HG03571 (cell line): ENCODE results near the gene ROBO3.

Experiments used
- ATAC-seq: cut with Tn5 transposase; IDR thresholded peaks from one replicate; pipeline ENCODE4 v1.9.1; 2021; ENCODE audit not compliant: unreplicated experiment

ROBO3 gene

GRCh38 chr11:124874571-124875255, 9.5 kb downstream of the ROBO3 start:
- no peak for ATAC-seq

DNA sequence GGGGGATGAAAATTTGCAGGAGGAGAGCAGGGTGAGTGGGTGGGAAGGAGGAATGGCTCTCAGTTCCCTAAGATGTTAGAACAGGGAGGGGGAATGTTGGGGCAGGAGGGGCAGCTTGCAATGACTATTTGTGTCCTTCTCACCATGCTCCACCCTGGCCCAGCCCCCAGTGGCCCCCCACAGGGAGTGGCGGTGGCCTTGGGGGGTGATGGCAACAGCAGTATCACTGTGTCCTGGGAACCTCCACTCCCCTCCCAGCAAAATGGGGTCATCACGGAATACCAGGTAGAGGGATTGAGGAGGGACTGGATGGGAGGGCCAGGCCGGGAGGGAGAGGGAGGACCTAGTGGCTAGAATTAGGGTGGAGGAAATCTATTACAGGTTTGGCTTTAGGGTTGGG, 10.2 kb downstream of the ROBO3 start:
- ATAC-seq: no peak

DNA sequence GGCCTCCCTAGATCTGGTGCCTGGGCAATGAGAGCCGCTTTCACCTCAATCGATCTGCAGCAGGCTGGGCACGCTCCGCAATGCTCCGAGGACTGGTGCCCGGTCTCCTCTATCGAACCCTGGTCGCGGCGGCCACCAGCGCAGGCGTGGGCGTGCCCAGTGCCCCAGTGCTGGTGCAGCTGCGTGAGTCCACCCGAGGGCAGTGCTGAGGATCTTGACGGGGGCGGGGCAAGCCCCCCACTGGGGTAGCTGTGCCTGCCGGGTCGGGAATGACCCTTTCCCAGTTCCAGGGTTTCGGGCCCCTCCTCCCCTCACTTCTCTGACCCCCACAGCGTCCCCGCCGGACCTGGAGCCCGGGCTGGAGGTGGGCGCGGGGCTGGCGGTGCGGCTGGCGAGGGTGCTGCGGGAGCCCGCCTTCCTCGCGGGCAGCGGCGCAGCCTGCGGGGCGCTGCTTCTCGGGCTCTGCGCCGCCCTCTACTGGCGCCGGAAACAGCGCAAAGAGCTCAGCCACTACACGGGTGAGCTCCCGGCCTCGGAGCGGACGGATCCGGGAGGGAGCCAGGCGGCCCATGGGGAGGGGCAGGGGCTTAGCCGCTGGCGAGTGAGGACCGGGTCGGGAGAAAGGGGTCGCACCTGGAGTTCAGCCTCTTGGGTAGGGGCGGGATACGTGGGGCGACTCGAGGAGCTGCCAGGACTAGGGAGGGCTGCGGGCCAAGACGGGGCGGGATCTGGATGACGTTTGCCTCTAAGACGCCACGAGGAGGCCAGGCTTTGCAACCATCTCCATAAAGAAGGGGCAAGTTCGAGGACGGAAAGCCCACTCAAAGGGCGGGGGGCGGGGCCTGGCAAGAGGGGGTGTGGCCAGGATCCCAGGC, 10.9 kb downstream of the ROBO3 start:
- peak; percentile 88 for ATAC-seq

DNA sequence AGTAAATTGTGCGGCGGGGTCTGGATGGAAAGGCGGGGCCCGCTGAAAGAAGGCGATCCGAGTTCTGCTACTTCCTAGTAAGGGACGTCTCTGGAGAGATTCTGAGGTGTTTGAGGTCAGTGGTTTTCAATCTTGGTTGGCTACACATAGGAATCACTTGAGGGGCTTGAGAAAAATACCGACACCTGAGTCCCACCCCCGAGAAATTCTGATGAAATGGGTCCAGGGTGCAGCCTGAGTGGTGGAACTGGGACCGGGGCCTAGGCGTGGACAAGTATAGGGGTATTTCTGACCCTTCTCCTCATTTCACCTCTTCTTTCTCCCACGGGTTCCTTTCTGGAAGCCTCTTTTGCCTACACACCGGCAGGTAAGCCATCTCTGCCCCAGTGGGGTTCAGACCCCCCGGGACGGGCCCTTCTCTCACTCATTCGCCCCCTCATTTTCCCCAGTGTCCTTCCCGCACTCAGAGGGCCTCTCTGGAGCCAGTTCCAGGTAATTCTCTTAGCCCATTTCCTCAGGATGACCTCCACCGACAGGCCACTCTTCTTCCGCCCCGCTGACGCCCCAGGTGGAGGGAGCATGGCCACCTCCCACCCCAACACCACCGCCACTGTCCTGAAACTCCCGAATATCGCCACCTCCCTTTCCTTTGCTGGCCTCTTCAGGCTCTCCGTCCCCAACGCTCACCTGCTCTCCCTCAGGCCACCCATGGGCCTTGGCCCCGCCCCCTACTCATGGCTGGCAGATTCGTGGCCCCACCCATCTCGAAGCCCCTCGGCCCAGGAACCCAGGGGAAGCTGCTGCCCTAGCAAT, 11.8 kb downstream of the ROBO3 start:
- ATAC-seq: no peak

- ATAC-seq: no peak
Observed at GRCh38 chr11:124877631-124877909, 12.3 kb downstream of the ROBO3 start.

GRCh38 chr11:124877910-124878758, 12.9 kb downstream of the ROBO3 start:
- no peak for ATAC-seq

DNA sequence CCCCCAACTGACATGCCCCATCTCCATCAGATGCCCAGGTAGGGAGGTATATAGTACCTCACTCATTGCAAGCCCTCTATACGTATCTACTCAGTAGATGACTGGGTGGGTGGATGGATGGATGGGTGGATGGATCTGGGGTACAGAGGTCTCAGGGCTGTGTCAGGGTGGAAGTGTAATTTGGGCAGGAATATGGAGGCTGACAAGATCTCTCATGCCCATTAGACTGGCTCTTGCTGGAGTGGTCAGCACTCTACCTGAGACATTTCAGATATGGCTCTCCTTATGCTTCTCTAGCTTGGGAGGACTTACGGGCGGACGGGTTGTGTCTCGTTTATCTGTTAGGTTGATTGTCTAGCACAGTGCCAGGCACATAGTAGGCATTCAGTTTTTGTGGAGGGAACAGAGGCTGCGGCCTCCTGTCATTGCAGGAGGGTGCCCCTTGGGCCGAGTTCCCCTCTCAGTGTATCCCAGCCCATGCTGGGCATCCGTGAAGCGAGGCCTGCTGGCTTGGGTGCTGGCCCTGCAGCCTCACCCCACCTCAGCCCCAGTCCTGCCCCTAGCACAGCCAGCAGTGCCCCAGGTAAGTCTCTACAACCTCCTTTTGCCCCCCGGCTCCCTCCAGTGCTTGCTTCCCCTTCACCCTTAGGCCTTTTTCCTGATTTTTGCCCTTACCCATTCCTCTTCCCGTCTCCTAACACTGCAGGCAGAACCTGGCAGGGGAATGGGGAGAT, 13.7 kb downstream of the ROBO3 start:
- ATAC-seq: no peak

DNA sequence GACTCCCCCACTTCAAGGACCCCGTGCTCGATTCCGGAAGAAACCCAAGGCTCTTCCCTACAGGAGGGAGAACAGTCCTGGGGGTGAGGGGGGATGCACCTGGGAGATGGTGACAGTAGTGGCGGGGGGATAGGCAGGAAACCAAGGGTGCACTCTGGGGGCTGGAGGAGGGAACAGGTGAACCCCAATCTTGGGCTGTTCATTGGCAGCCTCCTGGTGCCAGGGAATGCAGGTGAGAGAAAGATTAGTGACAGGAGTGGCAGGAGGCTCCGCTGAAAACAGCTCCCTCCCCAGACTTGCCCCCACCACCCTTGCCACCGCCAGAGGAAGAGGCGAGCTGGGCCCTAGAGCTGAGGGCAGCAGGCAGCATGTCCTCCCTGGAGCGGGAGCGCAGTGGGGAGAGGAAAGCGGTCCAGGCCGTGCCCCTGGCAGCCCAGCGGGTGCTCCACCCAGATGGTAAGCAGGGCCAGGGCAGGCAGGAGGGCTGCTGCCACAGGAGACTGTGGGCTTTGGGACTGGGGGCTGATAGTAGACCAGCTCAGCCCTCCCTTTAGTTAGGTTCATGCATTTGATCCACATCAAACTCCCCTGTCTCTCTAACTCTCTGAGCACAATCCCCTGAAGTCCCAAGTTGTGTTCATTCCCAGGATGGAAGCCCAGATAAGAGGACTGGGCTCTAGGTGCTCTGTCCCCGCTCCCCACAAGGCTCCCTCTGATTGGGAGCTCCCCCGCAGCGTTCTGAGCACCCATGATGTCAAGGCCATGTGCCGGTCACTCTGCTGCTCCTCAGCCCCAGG, 14.5 kb downstream of the ROBO3 start:
- ATAC-seq: no peak

GRCh38 chr11:124880290-124880611, 15.0 kb downstream of the ROBO3 start:
- no peak for ATAC-seq

DNA sequence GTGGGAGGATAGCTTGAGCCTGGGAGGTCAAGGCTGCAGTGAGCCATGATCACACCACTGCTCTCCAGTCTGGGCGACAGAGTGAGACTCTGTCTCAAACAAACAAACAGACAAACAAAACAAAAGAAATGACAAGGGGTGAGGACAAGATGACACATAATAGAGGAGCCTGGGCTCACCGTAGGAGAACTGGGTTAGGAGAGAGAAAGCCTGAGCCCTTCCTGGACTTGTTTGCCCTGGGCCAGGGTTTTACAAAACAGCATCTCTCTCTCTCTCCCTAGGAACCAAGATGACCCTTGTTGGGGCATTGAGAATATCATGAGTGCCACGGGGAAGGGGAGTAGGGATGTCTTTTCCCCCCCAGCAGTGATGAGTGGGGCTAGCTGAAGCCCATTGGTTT, 15.7 kb downstream of the ROBO3 start:
- ATAC-seq: no peak

DNA sequence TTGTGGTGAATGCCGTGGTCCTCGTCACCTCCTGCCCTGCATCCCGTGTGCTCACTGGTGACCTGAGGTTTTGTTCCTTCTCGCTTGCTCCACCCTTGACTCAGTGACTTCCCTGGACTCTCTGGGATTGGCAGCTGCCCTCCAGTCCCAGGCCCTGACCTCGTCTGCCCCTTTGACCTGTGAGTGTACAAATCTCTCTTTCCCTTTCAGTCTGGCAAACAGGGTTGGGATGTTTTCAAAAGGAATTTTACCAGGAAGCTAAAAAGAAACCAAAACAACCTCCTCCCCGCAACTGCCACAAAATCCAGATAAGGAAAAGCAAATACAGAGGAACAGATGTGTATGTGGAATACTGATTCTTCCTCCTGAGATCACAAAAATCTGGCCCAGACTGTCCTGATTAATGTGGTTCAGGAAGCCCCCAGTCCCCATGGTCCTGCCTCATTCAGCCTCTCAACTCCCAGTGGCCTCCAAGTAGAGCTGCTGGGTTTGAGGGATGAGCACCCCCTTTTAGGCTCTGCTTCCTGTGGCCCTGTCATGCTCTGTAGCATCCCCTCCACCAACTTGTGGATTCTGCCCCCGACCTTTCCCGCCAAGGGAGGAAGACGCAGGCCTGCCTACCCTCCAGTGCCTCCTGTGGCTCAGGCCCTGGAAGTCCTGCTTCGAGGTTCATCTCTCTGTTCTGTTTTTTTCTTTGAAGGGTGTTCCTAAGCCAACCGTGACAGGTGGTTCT, 17.3 kb downstream of the ROBO3 start:
- ATAC-seq: no peak

DNA sequence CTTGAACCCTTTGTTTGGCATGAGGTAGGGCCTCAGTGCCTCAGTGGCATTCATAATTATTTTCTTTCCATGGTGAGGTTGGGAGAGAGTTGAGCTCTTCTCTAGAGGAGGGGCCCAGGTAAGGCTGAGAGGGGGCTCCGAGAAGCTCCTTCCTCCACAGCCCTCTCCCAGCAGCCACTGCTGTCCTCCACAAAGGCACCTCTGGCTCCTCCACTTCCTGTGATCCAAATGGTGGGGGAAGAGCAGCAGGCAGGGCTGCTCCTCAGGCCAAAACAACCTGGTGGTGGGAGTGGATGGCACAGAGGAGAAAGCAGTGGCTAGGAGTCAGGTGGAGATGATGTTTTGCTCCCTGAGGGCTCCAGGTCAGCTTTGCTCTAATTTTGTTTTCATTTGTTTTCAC, 19.1 kb downstream of the ROBO3 start:
- ATAC-seq: no peak

DNA sequence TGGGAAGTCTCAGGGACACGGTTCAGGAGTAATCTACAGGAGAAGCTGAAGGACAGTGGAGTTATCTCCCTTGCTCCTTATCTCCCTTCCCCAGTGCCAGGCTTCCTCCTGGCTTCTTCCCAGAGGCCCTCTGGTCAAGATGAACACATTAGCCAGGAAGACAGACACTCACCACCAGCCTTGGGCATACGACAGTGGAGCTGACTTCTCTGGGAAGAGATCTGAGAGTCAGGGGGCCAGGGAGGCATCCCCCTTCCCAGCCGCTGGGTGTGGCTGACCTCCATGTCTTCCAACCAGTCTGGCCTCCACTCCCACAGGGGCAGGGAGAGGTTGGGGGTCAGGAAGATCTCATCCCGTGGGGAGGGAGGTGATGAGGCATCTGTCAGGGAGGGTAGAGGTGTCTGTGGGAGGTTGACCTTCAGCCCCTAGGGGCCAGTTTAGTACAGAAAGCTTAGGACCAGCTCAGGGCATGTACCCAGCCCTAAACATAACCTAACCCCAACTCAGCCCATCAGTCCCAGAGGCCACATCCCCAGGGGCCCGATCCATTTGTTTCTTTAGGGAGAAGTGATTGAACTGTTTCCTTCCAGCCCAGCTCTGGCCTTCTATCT, 19.7 kb downstream of the ROBO3 start:
- no peak for ATAC-seq

DNA sequence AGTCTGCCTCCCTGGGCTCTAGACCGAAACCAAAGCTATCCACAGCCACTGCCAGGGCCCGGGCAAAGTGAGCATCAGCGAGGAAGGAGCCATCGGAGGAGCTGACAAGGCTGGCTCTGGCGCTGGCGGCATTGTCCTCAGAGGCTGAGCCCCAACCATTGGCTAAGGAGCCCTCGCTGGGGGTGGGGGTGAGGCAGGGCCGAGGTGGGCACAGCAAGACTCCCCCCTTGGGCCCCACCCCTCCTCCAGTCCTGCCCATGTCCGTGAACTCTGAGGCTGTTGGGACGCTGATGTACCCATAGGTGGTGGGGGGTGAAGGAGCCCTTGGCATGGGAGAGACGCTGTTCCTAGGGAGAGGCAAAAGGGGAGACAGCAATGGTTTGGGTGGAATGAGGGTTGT, 21.2 kb downstream of the ROBO3 start:
- ATAC-seq: no peak

GRCh38 chr11:124886978-124887666, 21.9 kb downstream of the ROBO3 start:
- no peak for ATAC-seq

DNA sequence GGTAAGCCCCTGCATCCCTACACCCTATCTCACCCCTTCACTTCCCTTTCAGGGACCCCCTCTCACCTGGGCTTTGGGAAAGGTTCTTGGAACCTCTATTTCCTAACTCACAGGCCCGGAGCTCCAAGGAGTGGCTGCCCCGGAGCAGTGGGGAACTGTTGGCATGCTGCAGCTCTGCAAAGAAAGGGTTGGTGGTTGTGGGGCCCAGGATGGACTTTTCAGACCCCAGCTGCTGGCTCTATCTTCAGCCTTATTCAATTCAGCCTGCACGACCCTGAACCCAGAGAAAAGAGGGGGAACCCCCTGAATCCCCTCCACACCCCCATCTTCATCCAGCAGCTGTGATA, 22.4 kb downstream of the ROBO3 start:
- no peak for ATAC-seq

DNA sequence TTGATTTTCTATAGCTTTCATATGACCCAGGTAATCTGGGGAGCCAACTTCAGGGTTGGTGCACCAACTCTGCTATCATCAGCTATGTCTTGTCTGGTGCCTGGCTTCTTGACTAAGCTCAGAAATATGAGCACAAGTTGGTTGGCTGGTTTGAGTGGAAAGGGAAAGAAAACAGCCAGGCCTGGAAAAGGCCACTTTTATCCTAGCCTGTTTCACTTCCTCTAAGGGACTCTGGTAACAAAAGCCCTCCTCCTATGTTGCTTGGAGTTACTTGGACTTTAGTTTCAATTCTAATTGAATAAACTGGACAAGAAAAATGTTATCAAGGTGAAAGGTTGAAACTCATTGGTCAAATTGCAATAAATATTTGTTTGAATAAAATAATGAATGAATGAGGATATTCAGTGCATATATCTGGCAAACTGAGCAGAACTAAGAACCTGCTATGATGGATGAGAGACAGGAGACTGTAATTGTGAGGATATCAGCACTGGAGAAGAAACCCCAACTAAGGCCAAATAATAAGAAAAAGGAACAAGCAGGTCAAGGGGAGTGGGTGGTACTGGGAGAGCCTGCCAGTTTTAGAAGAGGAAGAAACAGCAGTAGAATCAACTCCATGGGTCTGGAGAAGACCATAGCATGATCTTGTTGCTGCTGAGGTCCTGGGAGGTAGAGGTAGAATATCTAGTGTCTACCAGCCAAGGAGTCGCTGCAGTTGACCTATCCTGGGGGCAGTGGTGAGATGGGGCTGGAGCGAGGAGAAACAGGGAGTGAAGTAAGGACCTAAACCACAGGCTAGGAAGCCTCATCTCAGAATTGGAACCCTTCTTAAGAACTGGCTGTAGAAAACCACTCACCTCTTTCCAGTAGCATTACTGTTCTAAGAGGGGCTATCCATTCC, 24.2 kb downstream of the ROBO3 start:
- no peak for ATAC-seq
